AG08395 (cell line): ENCODE measurements around the gene PTPRN2.
"Not testable (repeated sequence)": the region's sequence is repeated elsewhere in the genome, so short reads cannot be mapped to it uniquely, and the experiment has no call there.

Source experiments
- DNase-seq: peaks from one replicate; pipeline ENCODE4 v3.0.0; 2012; ENCODE audit warnings: mixed read lengths, low spot score

PTPRN2 gene

GRCh38 chr7:158166386-158167340, 421.0 kb downstream of the PTPRN2 start:
- no peak for DNase-seq

GRCh38 chr7:158165711-158166110, 421.9 kb downstream of the PTPRN2 start:
- no peak for DNase-seq

- DNase-seq: no peak
Observed at GRCh38 chr7:158164101-158165095, 423.2 kb downstream of the PTPRN2 start.

- no peak for DNase-seq
Observed at GRCh38 chr7:158161194-158161593, 426.4 kb downstream of the PTPRN2 start.

- DNase-seq: no peak
Observed at GRCh38 chr7:158160199-158160598, 427.4 kb downstream of the PTPRN2 start.

GRCh38 chr7:158157460-158157859, 430.2 kb downstream of the PTPRN2 start:
- no peak for DNase-seq

GRCh38 chr7:158151273-158151672, 436.4 kb downstream of the PTPRN2 start:
- not testable (repeated sequence) for DNase-seq

- DNase-seq: no peak
Observed at GRCh38 chr7:158150234-158150633, 437.4 kb downstream of the PTPRN2 start.

GRCh38 chr7:158147431-158147830, 440.2 kb downstream of the PTPRN2 start:
- DNase-seq: not testable (repeated sequence)

- no peak for DNase-seq
Observed at GRCh38 chr7:158145370-158145769, 442.3 kb downstream of the PTPRN2 start.

GRCh38 chr7:158143196-158144120, 444.2 kb downstream of the PTPRN2 start:
- DNase-seq: no peak

GRCh38 chr7:158142657-158143056, 445.0 kb downstream of the PTPRN2 start:
- no peak for DNase-seq

GRCh38 chr7:158141806-158142518, 445.7 kb downstream of the PTPRN2 start:
- DNase-seq: no peak

- DNase-seq: no peak
Observed at GRCh38 chr7:158141221-158141582, 446.4 kb downstream of the PTPRN2 start.

- DNase-seq: no peak
Observed at GRCh38 chr7:158140538-158141220, 446.9 kb downstream of the PTPRN2 start.

- no peak for DNase-seq
Observed at GRCh38 chr7:158139499-158139898, 448.1 kb downstream of the PTPRN2 start.

- DNase-seq: no peak
Observed at GRCh38 chr7:158138329-158138597, 449.4 kb downstream of the PTPRN2 start.

- DNase-seq: no peak
Observed at GRCh38 chr7:158137516-158138328, 449.9 kb downstream of the PTPRN2 start.

- no peak for DNase-seq
Observed at GRCh38 chr7:158135931-158136330, 451.7 kb downstream of the PTPRN2 start.

GRCh38 chr7:158134824-158135223, 452.8 kb downstream of the PTPRN2 start:
- no peak for DNase-seq
